Fibroblast of skin of left biceps (primary cell): Measurements from ENCODE around the gene GRM8.
A peak's percentile ranks its signal among the peaks of the same experiment; 100 is the strongest.

Experiments
- DNase-seq, 2 experiments: peaks; one replicate each; pipeline ENCODE4 v3.0.0-alpha.2; 2013; ENCODE audit warnings: low read depth in 2 of 2

The GRM8 gene

GRCh38 chr7:127252778-127253280 lies at the start of gene GRM8:
GRM8 (minus strand) TSS chr7:127252941.
- no peak for DNase-seq

- DNase-seq: no peak
Observed at GRCh38 chr7:127290801-127291361, 38.1 kb upstream of the GRM8 start.

DNA sequence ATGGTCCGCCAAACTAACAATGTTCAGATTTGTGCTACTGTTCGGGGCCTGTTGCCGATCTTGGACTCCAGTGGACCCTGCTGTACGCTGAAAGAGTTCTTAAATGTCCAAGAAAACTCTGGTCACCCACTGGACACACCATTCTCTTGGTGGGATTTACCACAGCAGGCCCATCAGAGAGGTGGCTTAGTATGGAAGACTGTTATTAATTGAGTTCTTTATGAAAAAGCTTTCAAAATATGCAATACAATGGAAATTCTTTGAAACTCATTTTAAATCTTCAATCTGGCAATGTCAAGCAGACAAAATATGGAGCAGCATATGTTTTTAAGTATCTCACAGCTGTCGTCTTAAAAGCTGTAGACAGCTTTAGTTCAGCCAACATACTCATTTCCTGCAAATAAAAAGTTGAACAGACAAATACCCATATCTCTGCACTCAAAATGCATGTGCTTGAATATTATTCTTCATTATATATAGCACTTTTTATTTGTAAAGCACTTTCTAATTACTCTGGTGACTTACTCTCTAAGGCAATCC lies 37.4 kb upstream of the GRM8 start:
- no peak for DNase-seq

- no peak for DNase-seq
Observed at GRCh38 chr7:127287133-127287532, 34.4 kb upstream of the GRM8 start.

- no peak for DNase-seq
Observed at GRCh38 chr7:127270093-127270492, 17.4 kb upstream of the GRM8 start.

DNA sequence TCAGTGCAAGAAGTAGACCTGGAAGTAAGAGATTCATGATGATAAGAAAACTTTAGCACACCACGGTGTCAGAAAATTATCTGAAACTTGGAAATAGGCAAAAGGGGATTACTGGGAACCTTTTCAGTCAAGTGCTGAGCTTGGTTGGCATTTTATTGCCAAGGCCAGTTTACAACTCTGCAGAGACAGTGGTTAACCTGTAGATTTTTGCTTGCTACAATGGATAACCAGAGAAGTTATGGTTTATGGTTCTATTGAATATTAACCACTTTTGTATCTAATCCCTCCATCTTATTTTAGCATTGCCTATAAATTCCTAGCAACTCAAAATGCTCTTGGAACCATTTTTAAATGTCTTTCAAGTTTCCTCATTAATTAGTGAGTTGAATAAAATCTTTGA lies 13.3 kb upstream of the GRM8 start:
- DNase-seq: no peak

DNA sequence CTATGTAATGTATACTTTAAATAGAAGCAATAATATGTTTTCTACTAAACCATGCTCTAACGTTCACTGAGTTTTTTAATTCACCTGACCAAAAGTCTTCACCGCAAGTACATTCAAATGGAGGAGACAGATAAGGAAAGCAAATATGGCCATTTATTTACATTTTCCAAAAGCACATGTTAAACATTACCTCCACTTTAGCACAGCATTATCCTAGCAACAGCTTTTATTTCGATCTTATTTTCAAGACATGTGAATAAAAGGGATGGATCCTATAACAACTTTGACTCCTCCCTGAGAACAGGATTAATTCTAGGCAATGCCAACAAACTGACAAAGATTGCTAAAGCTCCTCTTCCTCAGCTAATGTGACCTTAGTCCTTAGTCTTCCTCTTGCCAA lies 11.5 kb upstream of the GRM8 start:
- DNase-seq: no peak

- no peak for DNase-seq
Observed at GRCh38 chr7:127258111-127258510, 5.4 kb upstream of the GRM8 start.

GRCh38 chr7:127257086-127257485 lies 4.3 kb upstream of the GRM8 start:
- no peak for DNase-seq

DNA sequence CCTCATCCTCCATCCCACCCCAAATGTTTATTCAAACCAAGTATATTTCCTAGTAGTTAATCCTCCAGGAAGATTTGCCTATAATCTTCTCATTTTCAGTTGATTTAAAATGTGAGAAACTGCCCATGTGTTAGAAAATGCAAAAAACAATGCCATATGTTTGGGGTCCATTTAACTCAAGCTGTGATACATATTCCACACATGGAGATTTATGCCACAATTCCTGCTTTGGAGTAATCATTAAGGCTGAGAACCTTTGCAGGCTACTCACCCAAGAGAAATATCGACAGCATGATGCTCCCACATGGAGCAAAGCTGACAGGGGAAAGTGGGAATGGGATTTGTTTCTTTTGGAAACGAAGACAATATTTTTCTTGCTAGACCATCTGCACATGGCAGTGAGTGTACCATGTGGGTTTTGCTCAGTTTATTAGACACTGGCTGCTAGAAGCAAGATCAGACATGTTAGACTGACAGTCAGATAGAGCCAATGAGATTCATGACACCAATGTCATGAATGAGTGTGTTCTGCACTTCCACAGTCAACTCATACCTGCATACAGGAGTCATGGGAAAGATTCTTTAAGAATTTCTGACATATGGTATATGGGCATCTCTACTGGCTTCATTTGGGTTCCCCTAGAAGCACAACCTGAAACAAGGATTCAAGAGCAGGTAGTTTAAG lies 3.4 kb upstream of the GRM8 start:
- DNase-seq: no peak

GRCh38 chr7:127254163-127254684 lies 1.5 kb upstream of the GRM8 start:
- DNase-seq: no peak

DNA sequence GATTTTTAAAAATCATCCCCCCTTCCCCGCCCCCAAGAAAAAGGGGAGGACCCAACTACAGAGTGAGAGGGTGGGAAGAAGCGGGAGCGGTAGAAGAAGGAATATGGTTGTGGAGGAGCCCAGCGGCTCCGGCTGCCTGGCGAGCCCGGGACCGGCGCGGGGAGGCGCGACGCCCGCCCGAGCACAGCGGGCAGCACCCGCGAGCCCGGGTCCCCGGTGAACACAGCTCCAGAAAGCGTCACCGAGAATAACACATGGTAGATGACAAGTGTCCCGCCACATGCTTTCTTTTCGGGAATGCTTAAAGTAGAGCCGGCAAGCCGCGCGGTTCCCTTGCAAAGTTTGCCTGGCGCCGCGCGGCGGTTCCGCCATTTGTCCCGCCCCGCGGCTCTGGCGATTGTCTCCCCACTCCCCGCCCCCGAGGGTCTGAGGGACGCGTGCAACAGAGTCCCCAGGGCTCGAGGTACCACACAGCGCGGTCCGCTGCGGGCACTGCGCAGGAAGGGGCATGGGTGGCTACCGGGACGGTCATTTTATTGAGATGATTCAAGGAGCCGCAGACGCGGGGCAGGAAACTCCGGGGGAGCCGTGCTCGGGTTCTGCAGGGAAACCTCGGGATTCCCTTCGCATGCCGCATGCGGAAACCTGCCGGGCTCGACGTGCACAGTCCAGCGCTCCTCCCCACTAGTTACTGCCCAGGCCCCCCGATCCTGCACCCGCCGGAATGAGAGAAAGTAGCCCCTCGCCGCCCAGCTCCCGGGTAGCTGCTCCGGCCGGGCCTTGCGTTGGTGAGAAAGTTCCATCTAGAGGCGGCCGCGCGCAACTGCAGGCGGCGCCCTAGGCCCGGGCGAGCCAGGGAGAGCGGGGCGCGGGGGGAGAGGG lies 781 bp upstream of the GRM8 start:
- peak in 1 of 2 experiments; percentile 8 for DNase-seq

- DNase-seq: no peak
Observed at GRCh38 chr7:127252377-127252713, 396 bp downstream of the GRM8 start.

DNA sequence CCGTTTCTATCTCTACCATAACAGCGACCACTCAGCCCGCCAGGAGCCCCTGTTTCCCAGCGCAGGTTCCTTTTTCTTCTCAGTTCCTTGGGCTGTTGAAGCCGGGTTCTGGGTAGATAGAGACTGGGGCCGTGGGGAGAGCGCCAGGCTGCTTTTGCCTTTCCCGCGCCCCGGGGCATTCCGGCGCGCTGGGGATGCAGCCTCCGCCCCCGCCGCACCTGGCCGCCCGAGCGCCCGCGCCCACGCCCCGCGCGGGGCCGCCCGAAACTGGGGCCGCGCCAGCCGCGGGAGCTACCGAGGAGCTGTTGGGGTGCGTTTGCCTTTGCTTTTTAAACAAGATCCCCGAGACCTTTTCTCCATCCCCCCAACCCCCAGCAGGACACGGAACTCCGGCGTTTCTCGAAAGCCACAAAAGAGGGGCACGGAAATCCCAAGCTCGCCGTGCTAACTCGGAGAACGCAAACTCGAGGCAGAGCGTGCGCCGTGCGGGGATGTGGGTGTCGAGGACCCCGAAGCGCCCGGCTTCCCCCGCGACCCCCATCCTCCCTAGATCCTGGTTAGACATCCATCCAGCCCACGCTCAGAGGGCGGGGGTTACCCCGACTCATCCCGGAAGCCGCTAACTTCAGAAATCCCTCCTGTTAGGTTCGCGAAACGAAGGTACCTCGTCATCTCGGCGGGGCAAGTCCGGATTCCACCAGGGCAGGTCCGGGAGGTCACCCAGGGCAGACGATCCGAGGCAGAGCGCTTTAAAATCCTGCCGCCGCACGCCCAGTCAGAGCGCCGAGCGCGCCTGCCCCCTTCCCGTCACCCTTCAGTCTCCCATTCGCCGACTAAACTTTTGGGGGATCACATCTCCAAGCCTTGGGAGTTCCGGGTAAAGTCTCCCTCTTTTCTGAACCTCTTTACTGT lies 1.0 kb downstream of the GRM8 start:
- no peak for DNase-seq

DNA sequence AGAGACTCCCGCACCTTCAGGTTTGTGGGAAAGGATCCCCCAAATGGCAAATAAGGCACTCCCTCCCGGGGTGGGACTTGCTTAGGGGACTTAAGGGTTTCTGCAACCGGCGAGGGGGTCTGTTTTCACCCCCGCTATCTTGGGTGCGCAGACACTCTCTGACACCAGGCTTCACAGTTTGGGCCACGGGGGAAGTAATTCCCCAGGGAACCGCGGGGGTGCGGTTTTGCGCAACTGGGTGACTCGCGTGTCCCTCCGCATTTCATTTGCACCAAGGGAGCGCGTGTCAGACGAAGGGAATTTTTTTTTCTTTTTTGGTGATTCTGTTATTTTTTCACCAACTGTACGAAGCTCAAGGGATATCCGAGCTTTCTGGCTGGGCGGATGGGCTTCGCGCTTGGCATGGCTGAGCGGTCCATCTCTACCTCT lies 1.7 kb downstream of the GRM8 start:
- no peak for DNase-seq

DNA sequence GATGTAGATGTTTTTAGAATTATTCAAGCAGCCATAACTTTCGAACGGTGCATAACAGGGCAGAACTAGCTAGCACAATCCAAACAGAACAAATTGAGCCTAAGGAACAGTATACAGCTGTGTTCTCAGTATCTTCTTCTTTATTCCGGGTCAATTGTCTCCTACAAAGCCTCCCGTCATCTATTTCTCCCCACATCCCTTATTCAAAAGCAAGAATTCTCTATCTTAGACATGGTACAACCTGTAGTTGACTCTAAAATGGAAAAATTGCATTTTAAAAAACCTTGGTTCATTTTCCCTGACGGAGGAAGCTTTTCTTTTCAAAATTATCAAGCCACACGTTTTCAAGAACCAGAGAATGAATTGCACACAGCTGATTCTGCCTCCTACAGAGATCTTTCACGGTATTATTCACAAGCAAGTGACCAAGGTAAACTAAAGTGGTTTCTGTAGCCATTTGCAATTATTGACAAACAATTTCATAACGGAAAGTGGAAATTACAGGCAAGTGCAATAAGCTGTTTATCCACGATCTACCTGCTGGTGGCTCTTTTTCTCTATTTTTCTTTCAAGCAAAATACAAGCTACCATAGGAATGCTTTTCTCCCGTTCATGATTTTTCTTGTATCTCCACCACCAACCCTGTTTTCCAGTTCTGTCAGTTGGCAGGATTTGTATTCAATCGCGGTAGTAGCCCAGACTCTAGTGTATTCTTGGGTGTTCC lies 2.3 kb downstream of the GRM8 start:
- DNase-seq: no peak

- no peak for DNase-seq
Observed at GRCh38 chr7:127245607-127246006, 7.1 kb downstream of the GRM8 start.

GRCh38 chr7:127245002-127245401 lies 7.7 kb downstream of the GRM8 start:
- DNase-seq: no peak

GRCh38 chr7:127239814-127240213 lies 12.9 kb downstream of the GRM8 start:
- DNase-seq: no peak

GRCh38 chr7:127233630-127234029 lies 19.1 kb downstream of the GRM8 start:
- DNase-seq: no peak
